ENCODE measurements around the gene ATXN10.
"Not testable (repeated sequence)": the region's sequence is repeated elsewhere in the genome, so short reads cannot be mapped to it uniquely, and the experiment has no call there.

Gene ATXN10

DNA sequence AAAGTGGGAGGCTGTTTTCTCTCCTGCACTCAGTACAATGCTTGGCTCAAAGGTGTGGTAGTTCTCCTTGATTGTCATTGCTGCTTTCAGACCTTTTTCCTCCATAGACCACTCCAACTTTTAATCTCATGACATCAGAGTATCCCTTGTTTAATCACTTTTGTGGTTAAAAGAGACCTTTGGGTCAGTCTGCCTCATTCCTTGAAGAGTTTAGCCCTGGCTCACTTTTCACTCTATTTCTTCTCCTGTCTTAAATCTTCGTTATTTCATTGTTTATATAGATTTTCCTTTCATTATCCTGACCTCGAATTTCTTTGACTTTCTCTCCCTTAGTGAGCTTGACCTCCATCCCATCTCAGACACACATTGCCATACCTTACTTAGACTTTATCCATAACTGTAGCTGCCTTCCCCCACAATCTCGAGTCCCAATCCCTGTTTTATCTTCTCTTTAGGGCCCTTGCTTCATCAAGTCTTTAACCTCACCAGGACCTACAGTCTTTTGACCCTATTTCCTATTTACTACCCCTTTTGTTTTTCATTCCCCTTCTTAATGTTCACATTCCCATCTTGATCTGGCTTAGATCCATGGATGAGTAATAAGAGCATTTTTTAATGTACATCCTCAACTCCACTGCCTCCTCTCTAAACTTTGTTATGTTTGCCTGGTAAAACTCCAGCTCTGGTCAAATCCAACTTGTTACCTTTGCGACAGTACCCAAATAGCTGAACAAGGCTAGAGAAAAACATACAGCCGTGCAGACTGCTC lies 9.5 kb downstream of the ATXN10 start:
- no peak for DNase-seq

DNA sequence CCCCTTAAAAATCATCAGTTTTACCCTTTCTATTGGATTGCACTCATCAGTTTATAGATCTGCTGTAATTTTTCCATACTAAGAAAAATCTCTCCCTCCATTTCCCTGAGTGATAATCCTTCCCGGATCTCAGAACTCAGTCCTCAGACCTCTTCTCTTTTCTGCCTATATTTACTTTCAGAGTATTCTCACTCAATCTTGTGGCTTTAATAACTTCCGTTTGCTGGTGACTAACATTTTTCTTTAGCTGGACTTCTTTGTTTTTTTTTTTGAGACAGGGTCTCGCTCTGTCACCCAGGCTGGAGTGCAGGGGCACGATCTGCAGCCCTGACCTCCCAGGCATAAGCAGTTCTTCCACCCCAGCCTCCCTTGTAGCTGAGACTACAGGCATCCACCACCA lies 10.4 kb downstream of the ATXN10 start:
- no peak for DNase-seq

DNA sequence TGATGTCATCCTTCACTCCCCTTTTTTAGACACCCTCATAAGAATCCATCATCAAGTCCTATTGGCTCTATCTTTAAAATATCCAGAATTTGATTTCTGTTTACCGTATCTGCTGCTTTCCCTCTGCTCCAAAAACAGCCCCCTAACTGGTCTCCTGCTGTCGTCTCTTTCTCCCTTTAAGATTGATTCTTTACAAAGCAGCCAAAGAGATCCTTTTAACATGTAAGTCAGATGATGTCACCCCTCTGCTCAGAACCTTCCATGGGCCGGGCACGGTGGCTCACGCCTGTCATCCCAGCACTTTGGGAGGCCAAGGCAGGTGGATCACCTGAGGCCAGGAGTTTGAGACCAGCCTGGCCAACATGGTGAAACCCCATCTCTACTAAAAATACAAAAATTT lies 11.1 kb downstream of the ATXN10 start:
- DNase-seq, result not testable (repeated sequence)

DNA sequence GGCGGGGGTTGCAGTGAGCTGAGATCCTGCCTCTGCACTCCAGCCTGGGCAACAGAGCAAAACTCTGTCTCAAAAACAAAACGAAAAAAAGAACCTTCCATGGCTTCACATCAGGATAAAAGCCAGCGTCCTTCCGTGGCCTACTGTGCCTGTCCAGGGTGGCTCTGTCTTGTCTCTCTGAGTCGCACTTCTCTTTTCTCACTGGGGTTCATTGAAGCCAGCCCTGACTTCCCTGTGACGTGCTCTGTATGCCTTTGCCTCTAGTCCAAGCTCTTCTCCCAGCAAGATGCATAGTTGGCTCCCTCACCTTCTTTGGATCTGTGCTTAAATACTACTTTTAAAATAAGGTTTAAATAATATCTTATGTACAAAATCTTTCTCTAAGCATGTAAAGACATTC lies 11.6 kb downstream of the ATXN10 start:
- DNase-seq, result no peak

DNA sequence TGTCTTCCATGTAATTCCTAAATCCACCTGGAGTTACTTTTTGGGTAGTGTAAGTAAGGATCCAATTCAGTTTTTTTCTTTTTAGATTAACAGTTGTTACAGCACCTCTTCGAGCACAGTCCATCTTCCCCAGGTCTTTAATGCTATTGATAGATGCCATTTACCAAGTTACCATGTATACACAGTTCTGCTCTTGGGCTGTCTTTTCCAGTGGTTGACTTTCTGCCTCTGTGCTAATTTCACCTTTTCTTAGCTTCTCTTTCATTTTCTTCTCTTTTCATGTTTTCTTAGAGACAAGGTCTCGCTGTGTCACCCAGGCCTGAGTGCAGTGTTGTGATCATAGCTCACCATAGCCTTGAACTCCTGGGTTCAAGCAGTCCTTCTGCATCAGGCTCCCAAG lies 12.0 kb downstream of the ATXN10 start:
- no peak for DNase-seq

DNA sequence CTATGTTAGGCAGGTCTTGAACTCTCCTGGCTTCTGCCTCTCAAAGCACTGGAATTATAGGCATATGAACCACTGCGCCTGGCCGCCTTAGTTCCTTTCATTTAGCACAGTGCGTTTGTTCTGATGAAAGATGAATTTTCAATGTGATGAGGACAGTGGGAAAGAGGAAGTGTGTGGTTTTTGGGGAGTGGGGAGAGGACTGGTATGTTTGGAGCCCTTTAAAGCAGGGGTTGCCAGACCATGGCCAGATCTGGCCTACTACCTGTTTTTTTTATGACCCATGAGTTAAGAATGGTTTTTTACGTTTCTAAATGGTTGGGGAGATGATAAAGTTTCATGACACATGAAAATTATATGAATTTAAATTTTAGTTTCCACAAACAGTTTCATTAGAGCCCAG lies 12.5 kb downstream of the ATXN10 start:
- DNase-seq, result no peak

DNA sequence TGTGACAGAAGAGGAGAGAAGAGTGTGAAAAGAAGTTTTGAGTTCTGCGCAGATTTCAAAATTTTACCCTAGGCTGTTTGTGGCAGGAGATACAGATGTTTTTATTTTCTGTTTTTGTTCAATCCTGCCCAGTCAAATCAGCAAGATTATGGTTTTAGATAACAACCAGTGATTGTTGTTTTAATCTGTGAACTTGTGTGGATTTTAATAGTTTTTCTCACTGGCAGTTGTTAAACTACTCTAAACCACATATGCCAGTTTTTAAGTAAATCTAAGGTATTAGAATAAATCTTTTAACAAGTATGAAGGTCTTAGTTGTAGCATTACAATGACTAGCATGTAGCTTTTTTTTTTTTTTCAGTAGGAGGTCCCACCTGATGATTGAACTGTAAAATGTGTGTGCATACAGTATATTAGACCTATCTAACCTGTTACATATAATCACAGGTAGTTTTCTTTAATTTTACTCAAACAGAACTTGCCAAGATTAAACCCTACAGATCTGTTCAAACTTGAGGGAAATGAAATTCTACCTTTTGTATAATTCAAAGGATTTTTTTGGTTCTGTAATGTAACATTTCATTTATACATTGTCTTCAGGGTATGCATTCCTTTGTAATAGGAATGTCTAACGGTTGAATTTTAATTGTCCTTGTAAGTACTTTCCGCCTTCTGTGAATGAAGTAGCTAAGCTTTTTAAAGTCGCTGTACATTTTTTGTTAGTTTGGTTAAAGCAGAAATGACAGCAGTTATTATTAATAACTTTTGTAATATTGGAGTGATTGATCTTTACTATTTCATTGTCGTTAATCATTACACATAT lies 13.3 kb downstream of the ATXN10 start:
- DNase-seq, result no peak

DNA sequence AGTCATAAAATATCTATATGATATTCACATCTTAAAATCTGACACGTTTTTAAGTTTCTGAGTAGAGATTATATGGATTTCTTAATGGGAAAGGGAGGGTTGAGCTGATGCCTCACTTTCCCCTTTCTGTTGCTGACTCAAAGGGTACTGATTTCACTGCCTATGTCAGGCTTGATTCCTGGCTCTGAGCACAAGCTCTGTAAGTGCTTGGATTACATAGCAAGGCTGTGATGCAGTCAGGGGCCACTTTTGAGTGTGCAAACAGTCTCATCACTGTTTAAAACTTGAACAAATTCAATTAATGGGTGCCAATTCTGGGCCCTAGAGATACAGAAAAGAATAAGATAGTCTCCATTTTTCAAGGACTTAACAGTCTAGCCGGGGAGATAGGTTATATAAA lies 14.4 kb downstream of the ATXN10 start:
- DNase-seq, result no peak

DNA sequence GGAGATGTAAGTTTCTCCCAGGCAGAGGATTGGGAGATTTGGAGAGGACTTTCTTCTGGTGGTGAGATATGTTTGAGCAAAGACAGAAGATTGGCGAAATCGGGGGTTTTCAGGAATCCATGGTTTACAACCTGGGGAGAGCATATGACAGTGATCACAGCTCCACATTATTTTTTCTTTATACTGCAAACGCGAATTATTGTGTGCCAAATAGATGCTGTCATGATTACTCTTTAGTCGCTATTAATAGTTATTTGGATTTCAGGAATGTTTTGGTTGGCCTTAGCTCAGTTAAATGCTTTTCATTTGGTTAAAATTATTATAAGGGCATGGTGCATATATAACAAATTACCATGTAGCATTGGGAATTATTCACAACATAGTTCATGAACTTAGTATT lies 15.2 kb downstream of the ATXN10 start:
- DNase-seq, result no peak

DNA sequence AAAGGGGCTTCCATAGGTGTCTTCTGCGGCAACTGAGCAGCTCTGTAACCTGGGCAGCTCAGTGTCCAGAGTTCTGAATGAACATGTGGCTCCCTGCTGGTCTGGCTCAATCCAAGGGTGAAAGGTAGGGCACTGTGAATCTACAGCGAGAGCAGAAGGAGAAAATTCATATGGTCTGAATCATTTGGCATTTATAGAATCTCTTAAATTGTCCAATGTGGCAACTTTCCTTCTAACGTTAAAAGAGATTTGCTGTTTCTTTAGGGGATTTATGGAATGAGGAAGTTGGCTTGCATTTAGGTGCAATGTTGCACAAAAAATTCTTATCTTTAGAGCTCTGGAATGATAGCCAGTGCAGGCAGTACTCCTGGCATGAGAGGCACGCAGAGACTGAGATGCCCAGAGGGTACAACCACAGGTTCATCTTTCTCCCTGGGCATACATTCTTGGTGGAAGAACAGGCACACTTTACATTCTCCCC lies 17.0 kb downstream of the ATXN10 start:
- DNase-seq, result no peak

DNA sequence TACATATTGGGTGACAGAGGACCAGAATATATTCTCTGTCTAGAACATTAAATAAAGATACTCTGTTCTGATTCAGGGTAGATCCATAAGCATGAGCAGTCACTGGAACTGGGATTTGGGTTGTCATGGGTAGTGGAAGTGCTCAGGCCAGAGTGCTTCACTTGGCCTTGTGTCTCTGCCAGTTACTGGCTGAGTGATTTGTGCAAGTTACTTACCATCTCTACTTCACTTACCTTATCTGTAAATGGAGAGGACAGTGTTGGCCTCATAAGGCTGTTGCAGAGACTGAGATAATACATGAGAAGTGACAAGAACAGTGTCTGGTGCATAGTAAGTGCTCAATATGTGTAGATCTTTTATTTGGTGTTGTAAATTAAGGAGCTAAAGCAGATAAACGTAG lies 17.6 kb downstream of the ATXN10 start:
- no peak for DNase-seq

DNA sequence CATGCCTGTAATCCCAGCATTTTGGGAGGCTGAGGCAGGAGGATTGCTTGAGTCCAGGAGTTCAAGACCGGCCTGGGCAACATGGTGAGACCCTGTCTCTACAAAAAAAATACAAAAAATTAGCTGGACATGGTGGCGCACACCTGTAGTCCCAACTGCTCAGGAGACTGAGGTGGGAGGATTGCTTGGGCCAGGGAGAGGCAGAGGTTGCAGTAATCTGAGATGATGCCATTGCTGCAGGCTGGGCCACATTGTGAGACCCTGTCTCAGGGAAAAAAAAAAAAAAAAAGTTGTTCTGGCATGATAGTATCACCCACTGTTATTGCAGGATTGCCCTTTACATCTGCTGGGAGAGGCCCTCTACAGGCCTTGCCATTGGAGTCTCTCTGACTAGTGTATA lies 18.4 kb downstream of the ATXN10 start:
- no peak for DNase-seq

DNA sequence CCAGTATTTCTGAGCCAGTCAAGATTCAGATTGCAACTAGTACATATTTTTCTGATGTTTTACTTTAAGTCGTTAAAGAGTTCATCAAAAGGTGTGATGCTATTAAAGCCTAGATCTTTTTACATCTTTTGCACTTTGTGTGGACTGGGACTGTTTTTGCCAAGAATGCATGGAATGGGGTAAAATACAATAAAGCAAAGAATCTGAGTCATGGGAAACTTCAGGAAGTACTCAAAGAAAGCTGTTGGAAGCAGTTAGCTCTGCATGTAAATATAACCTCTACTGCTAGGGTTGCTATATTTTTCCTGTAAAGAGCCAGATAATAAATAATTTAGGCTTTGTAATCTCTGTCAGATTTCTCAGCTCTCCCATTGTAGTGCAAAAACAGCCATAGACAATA lies 20.9 kb downstream of the ATXN10 start:
- DNase-seq, result no peak

DNA sequence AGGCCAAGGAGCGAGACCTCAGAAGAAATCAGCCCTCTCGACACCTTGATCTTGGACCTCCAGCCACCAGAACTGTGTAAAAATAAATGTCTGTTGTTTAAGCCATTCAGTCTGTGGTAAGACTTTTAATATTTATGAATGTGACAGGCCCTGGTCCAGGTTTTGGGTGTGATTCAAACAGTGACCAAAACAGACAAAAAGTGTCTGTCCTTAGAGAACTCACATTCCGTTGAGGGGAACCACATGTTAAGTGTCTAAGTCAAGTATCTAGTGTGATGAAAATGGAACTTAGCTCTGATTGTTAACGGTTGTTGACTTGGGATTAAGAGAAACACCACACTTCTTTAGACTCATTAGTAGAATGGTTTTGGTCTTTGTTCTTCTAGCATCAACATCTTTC lies 22.2 kb downstream of the ATXN10 start:
- no peak for DNase-seq

DNA sequence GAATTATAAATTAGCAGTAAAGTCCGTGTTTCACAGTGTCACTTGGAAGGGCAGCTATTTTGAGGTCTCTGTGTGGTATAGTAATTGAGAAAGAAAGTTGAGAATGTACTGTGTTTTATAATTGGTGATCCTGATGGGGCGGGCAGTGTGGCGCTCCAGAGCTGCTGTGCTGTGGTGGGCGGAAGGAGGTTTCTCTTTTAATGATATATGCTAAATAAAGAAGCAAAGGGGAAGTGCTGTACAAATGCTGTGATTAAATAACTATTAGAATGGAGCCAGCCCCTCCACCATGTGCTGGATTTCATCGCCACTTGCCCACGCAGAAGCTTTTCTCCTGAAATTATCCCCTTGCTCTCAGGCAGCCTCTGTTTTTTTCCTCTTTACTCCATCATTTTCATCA lies 24.6 kb downstream of the ATXN10 start:
- no peak for DNase-seq

DNA sequence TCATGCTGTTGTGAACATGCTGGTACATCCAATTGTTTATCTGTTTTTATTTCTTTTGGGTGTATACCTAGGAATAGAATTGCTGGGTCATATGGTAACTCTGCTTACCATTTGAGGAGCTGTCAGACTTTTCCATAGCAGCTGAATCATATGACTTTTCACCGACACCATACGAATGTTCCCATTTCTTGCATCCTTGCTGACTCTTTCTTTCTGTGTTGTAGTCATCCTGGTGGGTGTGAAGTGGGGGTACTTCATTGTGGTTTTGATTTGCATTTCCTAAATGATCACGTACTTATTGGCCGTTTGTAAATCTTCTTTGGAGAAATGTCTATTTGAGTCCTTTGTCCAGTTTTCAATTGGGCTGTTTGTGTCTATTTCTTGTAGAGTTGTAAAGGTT lies 26.5 kb downstream of the ATXN10 start:
- DNase-seq, result no peak

DNA sequence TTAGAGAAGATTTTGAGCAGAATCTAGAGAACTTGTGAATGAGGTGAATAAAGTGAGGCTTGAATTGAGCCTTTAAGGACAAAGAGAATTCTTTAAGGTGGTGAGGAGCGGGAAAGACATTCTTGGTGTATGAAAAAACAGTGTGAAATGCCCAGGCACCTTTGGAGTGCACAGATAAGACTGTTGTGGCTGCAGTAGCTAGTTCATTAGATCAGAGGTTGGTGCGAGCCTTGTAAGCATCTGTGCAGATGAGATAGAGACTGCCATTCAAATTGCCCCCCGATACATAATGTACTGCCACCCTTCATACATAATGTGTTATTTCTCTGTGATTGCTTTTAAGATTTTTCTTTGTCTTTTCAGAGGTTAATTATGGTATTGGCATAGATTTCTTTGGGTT lies 31.3 kb downstream of the ATXN10 start:
- no peak for DNase-seq

DNA sequence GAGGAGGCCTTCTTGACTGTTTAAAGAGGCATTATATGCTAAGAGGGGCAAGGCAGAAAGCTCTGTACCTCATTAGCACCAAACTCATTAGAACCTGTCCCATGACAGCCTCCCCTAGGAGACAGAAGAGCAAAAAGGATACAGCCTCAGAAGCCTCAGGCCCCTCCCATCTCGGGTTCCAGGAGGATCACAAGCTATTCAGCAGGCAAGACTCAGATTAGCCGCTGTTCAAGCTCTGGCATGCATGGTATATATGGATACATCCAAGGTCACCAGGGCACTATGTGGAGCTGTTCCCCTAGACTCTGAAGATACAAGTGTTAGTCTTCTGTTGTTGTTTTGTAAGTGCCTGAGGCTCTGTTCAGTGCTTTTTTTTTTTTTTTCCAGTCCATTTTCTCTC lies 32.1 kb downstream of the ATXN10 start:
- DNase-seq, result no peak

DNA sequence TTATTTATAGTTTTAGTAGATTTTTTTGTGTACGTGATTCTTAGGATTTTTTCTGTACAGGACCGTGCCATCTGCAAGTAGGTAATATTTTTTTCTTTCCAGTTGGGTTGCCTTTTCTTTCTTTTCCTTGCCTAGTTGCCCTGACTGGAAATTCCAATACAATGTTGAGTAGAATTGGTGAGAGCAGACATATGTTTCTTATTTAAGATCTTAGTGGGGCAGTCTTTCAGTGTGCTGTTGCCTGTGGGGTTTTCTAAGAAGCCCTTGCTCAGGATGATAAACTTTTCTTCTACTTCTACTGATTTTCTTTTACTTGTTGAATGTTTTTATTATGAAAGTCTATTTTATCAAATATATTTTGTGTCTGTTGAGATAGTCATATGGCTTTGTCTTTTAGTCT lies 33.0 kb downstream of the ATXN10 start:
- DNase-seq, result no peak

DNA sequence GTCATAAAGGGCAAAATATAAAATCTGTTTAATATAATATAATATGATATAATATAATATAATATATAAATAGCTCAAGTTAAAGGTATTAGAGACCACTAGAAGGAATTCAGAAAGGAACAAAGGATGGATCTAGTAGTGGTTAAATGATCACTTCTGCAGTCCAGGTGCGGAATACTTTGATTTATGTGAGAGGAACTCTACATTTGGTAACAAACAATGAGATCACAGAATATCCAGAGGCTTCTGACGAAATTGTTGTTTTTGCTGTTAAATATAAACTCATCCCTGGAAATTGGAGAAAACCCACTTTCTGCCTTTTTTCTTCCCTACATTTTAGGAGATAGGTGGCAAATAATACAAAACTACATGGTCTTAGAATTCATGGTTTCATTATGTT lies 36.0 kb downstream of the ATXN10 start:
- no peak for DNase-seq

DNA sequence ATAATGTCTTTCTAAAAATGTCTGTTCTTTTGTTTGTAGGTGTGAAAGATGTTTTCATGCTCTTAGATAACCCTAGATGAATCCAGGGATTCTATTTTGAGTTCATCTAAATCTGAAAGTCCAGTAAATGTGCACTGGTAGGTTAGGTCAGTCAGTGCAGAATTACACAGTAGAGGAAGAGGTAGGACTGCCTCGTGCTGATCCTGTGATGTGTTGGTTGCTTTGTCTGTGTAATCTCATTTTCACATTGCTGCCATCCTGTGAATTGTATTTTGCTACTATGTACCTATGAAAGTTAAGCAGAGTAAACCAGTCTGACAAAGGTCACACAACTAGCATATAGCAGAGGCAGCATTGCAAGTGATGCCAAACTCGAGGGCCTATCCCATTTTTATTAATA lies 36.5 kb downstream of the ATXN10 start:
- no peak for DNase-seq

DNA sequence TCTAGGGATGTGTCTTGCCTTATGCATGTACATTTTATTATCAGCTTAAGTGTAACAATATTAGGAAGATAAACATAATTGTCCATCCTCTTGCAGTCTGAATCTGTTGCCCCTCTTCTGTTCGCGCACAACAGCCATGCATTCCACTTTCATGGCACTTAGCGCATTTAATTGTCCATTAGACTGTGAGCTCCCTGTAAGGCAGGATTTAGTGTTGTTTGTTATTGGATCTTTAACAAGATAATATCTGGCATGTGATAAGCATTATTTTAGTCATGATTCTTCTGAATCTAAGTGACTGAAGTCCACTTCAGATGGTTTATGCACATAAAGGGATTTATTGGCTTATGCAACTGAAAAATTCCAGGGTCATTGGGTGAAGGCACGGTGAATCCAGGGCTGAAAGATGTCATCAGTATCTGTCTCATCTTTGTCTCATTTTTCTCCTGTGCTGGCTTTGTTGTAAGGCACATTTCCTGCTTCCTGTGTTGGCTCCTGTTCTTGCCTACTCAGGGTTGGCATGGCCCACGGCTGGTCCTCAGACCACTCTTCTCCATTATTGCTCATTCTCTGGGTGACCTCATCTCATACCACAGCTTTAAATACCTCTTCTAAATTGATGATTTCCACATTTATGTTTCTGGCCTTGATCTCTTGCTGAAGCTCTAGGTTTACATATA lies 37.6 kb downstream of the ATXN10 start:
- DNase-seq, result no peak

DNA sequence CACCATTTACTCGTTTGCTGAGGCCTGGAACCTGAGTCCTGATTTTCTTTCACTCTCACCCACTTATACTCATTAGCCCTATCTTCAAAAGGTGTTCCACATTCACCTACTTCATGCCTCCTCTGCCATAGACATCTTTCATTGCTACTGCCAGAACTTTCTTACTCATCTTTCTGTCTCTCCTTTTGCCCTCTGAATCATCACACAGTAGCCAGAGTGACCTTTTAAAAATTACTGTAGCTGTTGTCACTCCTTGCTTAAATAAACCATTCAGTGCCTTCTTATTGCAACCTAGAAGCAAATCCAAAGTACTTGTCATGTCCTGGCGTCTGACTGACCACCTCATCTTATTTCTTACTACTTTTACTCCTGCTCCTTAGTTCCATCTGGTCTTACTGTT lies 38.2 kb downstream of the ATXN10 start:
- DNase-seq, result no peak

DNA sequence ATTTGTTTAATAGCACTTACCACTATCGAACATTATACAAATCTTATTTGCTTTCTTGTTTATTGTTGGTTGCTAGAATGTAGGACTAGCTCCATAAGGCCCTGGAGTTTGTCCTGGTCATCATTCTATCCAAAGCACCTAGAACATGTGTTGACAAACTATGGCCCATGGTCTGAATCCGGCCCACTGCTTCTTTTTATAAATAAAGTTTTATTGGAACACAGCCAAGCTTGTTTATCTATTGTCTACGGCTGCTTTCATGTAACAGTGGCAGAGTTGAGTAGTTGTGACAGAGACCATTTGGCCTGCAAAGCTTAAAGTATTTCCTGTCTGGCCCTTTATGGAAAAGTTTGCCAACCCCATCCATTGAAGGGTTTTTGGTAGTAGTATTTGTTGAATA lies 38.8 kb downstream of the ATXN10 start:
- DNase-seq, result no peak
